H7 (cell line): ENCODE results near the gene LEMD3. TPM values are rescaled to one million over a fixed set of nuclear protein-coding genes. Genes with fewer than 3 reads are reported as not detected.

ENCODE experiments used
- DNase-seq: peaks from one replicate; pipeline ENCODE4 v3.0.0; 2012
- H3K27me3 ChIP-seq: 2 replicates; pipeline ENCODE4 v1.6.0; 2011; ENCODE audit warnings: mild to moderate bottlenecking, low read length; ENCODE audit not compliant: control insufficient read depth, insufficient read depth
- H3K36me3 ChIP-seq: replicated peaks from 2 replicates; pipeline ENCODE4 v1.5.1; 2011; ENCODE audit warnings: low read length; ENCODE audit not compliant: control insufficient read depth, insufficient read depth
- H3K4me3 ChIP-seq: 2 replicates; pipeline ENCODE4 v1.5.1; 2011; ENCODE audit warnings: low read depth, mild to moderate bottlenecking, control low read depth, low read length, moderate library complexity; ENCODE audit not compliant: insufficient read depth
- total RNA-seq: library from RNA; depleted of rRNA; stranded (reverse); fragments of >200 nt; shearing (Covaris generic); gene quantifications from 2 replicates; pipeline ENCODE4 v1.2.3, GENCODE V29; 2014

LEMD3 gene
- total RNA-seq, 1 experiment from 2014 or later: 20.5 TPM

GRCh38 chr12:65208964-65209654, 39.7 kb downstream of the LEMD3 start:
- Histone ChIP-seq H3K36me3 (no peaks in the 10 kb centered on the region), H3K27me3 (no peaks in the 10 kb centered on the region), H3K4me3 (no peak overlapping the region)
- no peak for DNase-seq

DNA sequence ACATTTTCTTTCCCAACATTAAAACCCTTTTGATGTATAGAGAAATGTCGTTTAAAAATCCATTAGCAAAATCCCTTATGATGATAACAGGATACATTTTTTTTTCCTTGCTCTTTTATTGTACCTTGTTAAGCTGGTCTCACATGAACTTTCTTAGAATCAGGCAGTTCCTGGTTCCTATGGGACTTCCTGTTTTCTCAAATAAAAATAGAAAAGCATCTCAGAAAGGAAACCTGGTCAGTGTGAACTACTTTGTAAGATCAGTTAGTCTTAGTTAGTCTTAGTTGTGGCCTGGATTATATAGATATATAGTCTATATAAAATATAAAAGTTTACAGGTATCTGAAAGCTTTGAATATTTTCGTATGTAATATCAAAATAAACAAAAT, 40.3 kb downstream of the LEMD3 start:
- H3K27me3 ChIP-seq: no peaks in the 10 kb centered on the region
- H3K4me3 ChIP-seq: no peak overlapping the region
- no peaks in the 10 kb centered on the region for H3K36me3 ChIP-seq
- no peak for DNase-seq

- no peak for DNase-seq
- H3K4me3 ChIP-seq: no peak overlapping the region
- no peaks in the 10 kb centered on the region for H3K27me3 ChIP-seq
- 0 out of 2 replicates have a peak, but pooled peaks cover 1% of the 10 kb centered on the region for H3K36me3 ChIP-seq
Observed at GRCh38 chr12:65217086-65217485, 47.7 kb downstream of the LEMD3 start.

DNA sequence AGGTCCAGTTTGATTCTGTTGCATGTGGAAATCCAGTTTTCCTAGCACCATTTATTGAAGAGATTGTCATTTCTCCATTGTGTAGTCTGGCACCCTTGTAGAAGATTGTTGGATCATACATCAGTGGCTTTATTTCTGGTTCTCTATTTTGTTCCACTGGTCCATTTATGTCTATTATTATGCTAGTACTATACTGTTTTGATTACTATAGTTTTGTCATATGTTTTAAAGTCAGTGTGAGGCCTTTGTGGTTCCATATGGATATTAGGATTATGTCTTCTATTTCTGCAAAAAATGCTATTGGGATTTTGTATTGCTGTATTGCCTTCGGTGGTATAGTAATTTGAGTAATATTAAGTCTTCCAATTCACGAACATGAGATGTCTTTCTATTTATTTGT, 51.4 kb downstream of the LEMD3 start:
- Histone ChIP-seq H3K4me3 (no peak overlapping the region), H3K27me3 (no peaks in the 10 kb centered on the region), H3K36me3 (0 out of 2 replicates have a peak, but pooled peaks cover 1% of the 10 kb centered on the region)
- DNase-seq: no peak

DNA sequence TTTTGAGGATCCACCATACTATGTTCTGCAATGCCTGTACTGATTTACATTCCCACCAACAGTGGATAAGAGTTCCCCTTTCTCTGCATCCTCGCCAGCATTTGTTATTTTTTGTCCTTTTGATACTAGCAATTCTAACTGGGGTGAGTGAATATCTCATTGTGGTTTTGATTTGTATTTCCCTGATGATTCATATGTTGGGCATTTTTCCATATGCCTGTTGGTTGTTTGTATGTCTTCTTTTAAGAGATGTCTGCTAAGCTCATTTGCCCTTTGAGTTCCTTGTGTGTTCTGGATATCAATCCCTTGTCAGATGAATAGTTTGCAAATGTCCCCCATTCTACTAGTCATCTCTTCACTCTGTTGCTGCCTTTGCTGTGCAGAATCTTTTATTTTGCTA, 60.1 kb downstream of the LEMD3 start:
- no peak overlapping the region for H3K4me3 ChIP-seq
- DNase-seq: no peak
- H3K27me3 ChIP-seq: no peaks in the 10 kb centered on the region
- H3K36me3 ChIP-seq: no peaks in the 10 kb centered on the region; the same call in 1 of the 2 replicates

GRCh38 chr12:65232476-65233077, 63.2 kb downstream of the LEMD3 start:
- H3K36me3 ChIP-seq: no peaks in the 10 kb centered on the region; the same call in 1 of the 2 replicates
- peak; percentile 4 for DNase-seq
- H3K4me3 ChIP-seq: no peak overlapping the region
- H3K27me3 ChIP-seq: no peaks in the 10 kb centered on the region

GRCh38 chr12:65237153-65237552, 67.8 kb downstream of the LEMD3 start:
- no peak for DNase-seq
- H3K27me3 ChIP-seq: no peaks in the 10 kb centered on the region

GRCh38 chr12:65238609-65239008, 69.2 kb downstream of the LEMD3 start:
- no peak for DNase-seq
- no peak overlapping the region for H3K4me3 ChIP-seq
- H3K27me3 ChIP-seq: no peaks in the 10 kb centered on the region
- no peaks in the 10 kb centered on the region; the same call in none of the 2 replicates for H3K36me3 ChIP-seq

More at GRCh38 chr12:65237153-65237552, 67.8 kb downstream of the LEMD3 start:
- Histone ChIP-seq H3K4me3 (no peak overlapping the region), H3K36me3 (no peaks in the 10 kb centered on the region; the same call in none of the 2 replicates)

DNA sequence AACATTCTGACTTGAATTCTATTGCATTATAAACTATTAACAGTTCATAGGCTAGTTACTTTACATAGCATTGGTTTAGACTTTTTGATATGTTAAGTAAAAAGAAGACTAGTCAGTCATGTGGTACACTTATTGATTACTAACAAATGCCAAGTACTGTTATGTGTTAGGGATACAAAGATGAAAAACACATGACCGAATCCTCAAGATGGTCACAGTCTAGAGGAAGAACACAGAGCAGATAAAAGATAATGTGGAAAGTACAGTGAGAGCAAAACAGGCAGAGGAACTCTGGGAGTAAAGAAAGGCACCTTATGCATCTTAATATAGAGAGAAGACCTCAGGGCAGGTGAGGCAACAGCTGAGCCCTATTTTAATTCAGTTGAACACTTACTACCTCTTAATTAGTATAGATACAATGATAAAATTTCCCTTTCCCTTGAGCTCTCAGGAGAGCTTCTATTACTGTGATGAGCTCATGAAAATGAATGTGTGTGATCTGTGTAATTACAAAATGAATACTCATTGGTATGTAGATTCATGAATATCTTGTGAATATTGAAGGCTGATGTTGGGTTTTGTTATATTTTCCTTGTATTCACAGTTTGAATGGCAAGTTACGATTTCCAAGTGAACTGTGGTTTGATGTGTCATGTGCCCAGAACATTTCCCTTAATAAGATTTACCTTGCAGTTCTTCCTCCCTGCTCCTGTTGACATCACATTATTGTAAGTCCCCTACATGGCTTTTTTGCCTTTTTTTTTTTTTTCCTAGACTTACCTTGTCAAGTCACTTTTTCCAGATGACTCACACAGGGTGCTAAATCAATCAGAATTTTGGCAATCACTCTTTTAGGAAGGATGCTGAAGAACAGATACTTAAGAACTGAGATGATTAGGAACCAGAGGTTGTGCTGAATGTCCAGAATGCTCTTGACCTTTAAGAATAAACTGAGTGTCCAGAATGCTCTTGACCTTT, 79.6 kb downstream of the LEMD3 start:
- no peaks in the 10 kb centered on the region for H3K27me3 ChIP-seq
- DNase-seq: no peak

GRCh38 chr12:65252515-65252914, 83.1 kb downstream of the LEMD3 start:
- Histone ChIP-seq H3K27me3 (no peaks in the 10 kb centered on the region), H3K4me3 (no peak overlapping the region), H3K36me3 (no peaks in the 10 kb centered on the region)
- no peak for DNase-seq

More for the DNA sequence above, 79.6 kb downstream of the LEMD3 start:
- Histone ChIP-seq H3K4me3 (no peak overlapping the region), H3K36me3 (peaks cover 2% of the 10 kb centered on the region; the same call in 1 of the 2 replicates)

DNA sequence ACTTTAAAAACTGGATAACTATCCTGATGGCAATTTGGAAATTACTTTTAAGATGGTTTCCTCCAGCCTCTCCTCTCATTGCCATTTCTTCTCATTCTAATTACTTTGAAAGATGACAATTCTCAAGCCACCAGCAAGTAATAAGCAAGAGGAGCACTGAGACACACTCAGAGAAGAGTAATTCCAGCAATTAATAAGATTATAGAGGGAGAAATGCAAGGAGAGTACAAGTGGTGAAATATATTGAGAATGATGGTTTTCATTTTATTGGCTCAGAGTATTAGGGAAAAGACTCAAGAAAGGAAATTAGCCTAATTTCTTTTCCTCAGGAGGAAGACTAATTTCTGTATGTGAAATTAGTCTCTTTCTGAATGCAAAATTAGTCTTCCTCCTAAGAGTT, 88.6 kb downstream of the LEMD3 start:
- Histone ChIP-seq H3K27me3 (no peaks in the 10 kb centered on the region), H3K4me3 (no peak overlapping the region), H3K36me3 (no peaks in the 10 kb centered on the region)
- no peak for DNase-seq

DNA sequence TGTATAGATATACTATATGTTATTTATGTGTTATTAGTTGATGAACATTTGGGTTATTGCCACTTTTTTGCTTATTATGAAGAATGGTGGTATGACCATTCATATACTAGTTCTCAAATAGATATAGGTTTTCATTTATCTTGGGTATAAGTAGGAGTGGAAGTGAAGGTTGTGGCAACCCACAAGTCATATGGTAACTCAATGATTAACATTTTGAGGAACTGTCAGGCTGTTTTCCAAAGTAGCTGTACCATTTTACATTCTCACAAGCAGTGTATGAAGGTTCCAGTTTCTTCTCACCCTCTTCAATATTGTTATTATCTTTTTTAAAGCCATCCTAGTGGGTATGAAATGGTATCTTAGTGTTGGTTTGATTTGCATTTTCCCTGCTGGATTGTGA, 90.1 kb downstream of the LEMD3 start:
- Histone ChIP-seq H3K27me3 (no peaks in the 10 kb centered on the region), H3K36me3 (no peaks in the 10 kb centered on the region), H3K4me3 (no peak overlapping the region)
- DNase-seq: no peak

DNA sequence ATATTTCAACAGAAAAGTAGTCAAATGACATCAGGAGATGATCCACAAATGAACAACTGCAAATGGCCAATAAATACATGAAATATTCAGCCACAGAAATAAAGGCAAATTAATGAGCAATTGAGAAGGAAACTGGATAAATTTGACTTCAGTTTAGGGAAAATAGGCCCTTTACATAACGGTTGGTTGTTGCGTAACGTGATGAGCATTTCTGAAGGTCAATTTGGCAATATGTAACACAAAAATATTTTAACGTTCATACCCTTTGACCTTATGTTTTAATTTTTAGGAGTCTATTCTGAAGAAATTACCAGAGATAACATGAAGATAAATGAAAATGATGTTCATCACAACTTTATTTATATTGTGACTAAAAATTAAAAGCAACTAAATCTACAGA, 94.4 kb downstream of the LEMD3 start:
- no peaks in the 10 kb centered on the region for H3K27me3 ChIP-seq
- no peaks in the 10 kb centered on the region for H3K36me3 ChIP-seq
- DNase-seq: no peak
- H3K4me3 ChIP-seq: no peak overlapping the region

DNA sequence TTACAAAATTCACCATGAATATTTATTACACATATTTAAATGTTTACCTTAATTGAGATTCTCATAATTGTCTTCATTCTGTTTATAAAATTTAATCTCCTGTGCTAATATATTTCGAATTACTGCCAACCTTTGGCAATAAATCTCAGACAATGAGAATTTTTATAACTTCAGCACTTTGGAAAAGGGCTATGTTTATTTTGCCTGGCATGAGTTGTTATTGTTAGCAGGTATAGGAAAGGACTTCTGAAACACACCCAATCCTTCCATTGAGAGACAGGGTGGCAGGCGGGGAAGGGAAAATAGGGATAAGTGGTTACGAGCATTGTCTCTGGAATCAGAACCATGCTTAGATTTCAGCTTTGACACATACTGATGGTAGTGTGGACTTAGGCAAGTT, 97.0 kb downstream of the LEMD3 start:
- Histone ChIP-seq H3K36me3 (no peaks in the 10 kb centered on the region), H3K4me3 (no peak overlapping the region), H3K27me3 (no peaks in the 10 kb centered on the region)
- DNase-seq: no peak
